GM18498 (cell line): Measurements from ENCODE around the gene WDR46.

Experiments
- ATAC-seq: cut with Tn5 transposase; IDR thresholded peaks from one replicate; pipeline ENCODE4 v1.9.1; 2021; ENCODE audit warnings: mild to moderate bottlenecking, moderate library complexity; ENCODE audit not compliant: unreplicated experiment

WDR46 gene

DNA sequence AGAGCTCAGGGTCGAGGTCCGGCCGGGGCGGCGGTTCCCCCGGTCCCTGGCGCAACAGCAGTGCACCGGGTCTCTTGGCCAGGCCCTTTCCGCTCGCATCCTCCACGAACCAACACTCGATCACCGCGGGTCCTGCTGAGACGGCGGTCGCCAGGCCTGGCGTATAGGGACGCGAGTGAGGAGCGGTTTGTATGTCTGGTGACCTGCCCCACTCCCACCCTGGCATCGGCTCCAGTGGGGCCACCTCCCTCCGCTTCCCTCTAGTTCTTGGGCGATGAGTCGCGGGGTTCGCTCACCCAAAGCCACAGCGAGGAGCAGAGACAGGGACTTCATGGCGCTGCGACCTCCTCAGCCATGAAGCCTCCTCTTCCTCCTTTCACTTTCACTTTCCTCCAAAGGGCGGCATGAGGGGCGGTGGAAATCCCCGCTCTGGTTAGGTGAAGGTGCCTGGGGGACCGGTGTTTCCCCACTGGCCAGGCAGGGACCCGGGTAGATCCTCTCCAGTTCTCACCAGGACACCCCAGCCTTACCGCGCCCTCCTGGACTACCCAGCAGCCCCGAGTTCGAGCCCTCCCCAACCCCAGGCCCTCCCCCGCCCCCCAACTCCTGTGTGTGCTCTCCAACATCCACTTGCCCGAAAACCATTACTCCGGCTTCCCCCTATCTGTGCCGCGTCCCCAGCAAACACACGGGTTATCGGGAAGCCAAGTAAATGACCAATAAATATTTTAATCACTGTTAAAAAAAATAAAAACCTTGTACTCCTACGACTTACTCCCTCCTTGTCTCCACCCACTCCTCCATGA, 24.9 kb upstream of the WDR46 start, which contains the start of gene TAPBP:
TSS of gene TAPBP (minus strand) at position 370 of the 806 bp plus-strand sequence. CDS start at position 333, 37 bp downstream.
- ATAC-seq: peak; percentile 32

DNA sequence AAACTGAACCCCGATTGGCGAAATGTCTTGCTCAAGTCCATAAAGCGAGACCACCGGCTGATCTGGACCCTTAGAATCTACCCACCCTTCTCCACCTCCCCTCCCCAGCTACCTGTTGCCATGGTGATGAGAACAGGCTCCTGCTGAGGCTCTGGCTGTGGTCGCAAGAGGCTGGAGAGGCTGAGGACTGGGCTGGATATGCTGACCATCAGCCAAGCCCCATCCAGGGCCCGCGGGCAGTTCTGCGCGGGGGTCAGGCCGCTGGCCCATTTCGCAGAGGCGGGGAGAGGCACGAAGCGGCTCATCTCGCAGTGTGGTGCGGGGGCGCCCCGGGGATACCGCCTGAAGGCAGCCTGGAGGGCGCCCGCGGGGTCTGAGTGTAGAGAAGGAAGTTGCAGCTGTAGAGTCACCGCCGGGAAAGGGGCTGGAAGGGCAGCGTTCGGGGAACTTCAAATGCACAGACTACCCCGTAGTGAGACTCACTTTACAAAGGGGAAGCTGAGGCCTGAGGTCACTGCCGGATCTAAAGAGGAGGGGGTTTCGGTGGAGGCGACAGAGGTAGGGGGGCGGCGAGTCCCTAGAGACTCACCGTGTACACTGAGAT, 24.2 kb upstream of the WDR46 start:
- peak; percentile 1 for ATAC-seq

DNA sequence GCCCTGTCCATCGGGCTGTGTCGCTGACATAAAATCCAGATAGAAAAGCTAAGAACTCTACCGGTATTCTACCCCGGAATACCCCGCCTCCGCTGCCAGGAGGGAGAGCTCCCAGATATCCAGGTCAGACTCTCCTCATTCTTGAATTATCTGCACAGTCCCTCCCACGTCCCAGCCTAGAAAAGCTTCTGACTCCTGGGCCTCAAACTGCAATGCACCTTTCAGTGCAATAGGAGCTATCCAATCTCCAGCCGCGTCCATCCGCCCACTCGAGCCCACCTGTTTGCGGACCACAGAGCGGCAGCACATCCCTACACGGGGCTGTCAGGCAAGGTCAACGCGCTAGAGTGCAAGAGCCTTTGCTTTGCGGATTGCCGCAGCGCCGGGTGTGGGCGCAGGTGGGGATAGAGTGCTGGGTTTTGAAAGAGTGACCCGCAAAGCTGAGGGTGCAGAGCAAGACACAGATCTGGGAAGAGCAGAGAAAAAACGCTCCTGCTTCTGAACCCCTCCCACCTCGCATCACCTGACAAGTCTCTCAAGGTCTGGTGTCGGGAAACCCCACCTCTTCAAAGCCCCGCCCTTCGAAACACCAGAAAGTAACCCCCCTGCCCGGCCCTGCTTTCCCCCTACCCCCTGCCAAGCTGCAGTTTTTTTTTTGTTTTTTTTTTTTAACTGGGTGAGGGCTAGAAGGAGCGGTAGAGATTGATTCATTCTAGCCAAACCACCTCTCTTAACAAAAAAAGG, 23.5 kb upstream of the WDR46 start:
- ATAC-seq: peak; percentile 23

DNA sequence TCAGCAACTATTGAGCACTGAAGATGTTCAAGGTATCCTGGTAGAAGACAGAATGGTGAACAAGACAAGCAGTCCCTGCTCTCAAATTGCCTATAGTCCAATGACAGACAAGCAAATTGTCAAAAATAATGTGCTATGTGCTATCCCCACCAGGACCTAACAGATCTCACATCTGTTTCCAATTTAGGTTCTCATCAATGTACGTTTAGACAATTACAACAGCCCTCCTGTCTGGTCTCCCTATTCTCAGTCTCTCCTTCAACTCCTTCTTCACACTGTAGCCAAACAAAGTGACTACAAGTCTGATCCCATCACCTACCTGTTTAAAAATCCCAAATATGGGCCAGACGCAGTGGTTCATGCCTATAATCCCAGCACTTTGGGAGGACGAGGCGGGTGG, 17.3 kb upstream of the WDR46 start:
- ATAC-seq: no peak

DNA sequence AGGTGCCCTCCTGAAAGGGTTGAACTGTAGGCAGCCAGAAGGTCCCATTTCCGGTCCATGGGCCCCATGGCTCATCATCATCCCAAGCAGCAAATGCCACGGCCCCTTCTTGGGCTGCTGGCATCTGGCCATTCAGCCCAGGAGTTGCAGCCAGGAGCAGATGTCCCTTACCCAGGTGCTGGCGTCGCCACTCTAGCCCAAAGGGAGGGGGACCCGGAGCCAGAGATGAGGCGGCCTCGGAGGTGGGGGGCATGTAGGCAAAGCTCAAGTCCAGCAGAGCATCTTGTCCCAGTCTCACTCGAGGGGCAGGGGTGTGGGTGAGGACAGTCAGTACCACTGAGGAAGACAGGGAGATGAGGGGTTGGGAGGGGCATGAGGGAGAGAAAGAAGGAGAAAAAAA, 16.0 kb upstream of the WDR46 start:
- no peak for ATAC-seq

DNA sequence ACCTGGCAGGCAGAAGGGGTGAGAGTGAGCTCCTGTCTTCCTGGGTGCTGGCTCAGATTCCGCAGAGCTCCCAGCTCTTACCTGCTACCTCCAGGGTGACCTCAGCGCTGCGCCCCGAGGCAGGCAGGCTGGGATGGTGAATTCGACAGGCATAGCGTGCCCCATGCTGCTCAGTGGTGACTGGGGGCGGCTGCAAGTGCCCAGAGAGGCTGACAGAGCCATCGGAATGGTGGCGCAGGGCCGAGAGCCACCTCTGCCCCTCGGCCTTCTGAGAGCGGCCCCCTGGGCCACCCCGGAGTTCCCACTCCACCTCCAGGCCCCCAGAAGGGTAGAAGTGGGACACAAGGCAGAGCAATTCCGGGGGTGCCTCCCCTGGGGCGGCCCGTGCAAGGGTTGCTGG, 15.2 kb upstream of the WDR46 start:
- no peak for ATAC-seq

DNA sequence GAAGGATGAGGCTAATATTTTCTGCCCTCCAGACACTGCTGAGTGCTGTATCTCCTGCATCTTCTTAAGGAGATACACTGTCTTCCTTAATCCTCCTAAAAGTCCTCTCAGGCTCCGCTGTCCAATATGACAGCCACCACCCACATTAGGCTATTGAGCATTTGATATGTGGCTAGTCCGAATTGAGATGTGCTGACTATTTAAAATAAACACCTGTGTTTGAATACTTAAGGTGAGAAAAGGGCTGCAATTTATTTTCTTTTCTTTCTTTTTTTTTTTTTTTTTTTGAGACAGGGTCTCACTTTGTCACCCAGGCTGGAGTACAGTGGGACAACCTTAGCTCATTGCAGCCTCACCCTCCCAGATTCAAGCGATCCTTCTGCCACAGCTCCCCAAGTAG, 12.8 kb upstream of the WDR46 start:
- no peak for ATAC-seq

DNA sequence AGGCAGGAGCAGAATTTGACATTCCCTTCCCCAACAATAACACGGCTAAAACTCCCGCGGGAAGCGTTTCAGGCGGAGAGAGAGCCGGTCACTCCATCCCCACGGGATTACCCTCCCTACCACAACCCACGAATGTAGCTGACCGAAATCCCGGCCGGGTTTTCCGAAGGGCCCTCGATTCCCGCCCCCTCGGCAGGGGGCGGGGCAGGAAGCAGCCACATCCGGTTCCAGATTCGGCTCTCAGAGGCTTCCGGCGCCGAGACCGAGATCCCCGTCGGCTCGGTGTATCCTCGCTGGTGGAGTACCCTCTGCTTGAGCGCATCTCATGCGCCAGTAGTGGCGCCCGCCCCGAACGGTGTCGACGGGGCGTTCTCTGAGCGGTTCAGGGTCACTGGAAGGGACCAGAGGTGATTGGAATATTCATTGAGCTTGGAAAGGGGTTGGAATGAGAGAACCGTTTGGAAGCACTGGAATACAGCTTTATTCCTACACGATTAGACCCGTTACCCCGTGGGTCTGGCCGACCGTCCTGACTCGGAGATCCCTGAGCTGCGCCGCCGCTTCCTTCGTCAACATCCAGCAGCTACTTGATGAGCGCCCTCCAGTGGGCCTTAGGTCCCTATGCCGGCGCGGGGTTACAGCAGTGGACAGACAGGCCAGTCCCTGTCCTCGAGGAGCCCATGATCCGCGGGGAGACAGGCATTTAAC, 10.4 kb upstream of the WDR46 start:
- peak; percentile 76 for ATAC-seq

DNA sequence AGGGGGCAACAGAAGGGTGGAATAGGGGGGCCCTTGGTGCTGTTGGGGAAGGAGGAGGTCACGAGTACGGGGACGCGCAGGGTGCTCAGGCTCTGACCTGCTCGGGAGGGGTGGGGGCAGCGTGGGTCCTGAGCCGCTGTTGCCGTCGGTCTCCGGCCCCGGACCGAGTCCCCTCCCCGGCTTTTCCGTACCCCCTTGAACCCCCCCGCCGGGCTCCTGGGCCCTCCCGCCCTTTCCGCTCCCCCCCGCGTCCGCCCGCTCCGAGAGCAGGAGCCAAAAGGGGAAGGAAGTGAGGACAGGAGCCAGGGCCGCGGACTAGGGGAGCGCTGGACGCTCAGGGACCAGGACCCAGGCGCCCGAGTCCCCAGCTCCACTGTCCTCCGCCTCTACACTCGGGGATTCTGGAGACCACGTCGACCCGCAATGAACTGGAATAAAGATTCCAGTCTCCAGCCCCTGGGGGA, 9.8 kb upstream of the WDR46 start, which contains the start of gene RGL2:
TSS of gene RGL2 (minus strand) at position 170 of the 464 bp plus-strand sequence. CDS start 332 bp downstream, outside the sequence.
- peak; percentile 22 for ATAC-seq

DNA sequence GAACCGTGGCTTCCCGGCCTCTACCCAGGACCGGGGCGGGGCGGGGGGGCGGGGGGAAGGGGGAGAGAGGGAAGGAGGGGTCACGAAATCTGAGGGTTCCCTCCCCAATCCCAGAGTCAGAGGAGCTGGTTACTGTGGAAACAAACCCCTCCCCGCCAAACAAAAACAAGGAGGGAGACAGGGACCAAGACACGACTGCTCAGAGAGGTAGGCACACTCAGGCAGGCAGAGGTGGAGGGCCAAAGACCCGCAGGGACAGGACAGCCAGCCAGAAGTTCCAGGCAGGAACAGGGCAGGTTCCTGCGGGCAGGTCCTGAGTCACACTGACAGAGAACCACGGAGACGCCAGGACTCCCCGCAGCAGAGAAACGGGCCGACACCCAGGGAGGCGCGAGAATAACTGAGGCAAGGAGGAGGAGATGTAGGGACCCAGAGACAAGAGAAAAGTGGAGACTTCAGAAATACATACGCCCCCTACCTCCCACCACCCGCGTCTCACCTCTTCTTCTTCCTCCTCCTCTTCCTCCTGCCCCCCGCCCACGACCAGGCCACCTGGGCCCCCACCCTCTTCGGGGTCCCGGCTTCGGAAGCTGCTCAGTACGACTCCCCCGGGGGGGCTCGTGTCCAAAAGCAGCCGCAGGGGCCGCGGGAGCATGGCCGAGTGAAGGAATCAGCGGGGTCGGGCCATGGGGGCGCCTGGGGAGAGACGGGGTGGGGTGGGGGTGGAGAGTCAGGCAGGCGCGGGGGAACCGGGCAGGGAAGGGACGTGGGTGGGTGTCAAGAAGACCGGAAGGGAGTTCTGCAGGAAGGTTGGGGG, 9.1 kb upstream of the WDR46 start:
- no peak for ATAC-seq

DNA sequence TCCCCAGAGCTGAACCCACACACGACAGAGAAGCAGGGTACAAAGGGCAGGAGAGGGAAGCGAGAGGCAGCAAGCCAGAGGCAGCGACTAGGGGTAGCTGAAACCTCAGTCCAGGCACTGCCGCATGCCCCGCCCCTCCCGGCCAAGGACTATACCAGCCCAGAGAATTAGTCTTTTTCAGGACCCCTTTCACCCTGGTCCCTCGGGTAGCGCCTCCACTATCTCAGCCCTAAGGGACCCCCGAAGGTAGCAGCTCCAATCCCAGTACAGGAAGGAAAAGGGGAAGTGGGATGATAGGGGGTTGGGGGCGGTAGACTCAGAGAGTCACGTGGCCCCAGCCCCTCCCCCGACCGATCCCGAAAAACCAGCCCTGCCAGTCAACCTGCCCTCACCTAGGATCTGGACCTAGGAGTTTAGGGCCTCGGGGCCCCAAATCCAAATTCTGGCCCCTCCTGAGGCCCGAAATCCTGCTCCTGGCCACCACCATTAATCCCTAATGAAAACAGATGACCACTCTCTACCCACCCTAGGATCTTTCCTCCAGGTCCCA, 8.4 kb upstream of the WDR46 start:
- no peak for ATAC-seq

DNA sequence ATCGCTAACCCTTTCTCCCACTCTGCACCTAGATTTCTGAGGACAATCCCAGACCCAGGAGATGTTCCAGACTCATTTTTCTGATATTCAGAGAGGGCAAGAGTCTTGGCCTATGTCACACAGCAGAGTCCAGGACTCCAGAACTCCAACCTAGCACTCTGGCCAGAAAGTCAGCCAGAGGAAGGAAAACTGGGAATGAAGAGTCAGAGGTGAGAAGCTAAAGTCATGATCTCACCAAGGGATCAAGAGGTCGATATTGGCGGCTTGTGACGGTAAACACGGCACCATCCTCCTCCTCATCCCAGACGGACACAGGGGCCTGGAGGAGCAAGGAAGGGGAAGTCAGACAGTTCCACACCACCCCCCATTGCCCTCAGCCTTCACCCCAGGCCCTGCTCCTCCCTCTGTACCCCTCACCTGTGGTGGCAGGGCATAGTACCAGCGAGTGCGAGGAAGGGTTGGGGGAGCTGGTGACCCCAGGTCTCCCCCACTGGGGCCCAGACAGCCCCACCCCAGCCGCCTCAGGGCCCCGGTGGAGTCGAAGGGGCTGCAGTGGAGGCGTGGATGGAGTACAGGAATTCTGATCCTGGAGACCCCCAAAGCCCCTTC, 7.9 kb upstream of the WDR46 start:
- no peak for ATAC-seq

DNA sequence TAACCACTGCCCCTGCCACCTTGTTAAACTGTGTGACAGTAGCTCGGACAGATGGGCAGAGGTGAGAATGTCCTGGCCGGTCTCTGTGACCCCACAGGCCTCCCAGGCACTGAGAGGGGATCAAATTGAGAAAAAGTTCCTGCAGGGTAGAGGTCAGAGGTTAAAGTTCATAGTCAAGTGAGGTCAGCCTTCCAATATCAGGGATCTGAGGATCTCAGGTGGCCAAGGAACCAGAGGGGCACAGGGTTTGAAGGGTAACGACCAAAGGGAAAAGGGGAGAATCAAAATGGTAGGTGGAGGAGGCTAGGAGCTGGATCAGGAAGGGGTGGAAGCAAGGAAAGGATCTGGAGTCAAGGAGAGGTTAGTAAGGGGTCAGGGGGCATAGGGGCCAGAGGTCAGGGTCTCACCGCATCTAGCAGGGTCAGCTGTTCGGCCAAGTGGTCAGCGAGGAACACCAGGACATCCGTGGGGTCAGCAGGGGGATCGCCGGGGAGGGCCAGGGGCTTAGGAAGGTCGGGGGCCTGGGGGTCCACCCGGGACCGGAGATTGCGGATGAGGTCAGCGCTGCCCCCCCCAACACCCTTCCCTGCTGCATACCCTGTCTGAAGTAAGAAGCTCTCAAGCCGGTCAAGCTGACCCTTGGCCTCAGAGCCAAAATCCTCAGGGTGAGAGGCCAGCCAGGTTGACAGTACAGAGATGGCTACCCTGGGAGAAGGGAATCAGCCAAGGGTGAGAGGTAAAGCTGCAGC, 6.8 kb upstream of the WDR46 start:
- ATAC-seq: no peak

DNA sequence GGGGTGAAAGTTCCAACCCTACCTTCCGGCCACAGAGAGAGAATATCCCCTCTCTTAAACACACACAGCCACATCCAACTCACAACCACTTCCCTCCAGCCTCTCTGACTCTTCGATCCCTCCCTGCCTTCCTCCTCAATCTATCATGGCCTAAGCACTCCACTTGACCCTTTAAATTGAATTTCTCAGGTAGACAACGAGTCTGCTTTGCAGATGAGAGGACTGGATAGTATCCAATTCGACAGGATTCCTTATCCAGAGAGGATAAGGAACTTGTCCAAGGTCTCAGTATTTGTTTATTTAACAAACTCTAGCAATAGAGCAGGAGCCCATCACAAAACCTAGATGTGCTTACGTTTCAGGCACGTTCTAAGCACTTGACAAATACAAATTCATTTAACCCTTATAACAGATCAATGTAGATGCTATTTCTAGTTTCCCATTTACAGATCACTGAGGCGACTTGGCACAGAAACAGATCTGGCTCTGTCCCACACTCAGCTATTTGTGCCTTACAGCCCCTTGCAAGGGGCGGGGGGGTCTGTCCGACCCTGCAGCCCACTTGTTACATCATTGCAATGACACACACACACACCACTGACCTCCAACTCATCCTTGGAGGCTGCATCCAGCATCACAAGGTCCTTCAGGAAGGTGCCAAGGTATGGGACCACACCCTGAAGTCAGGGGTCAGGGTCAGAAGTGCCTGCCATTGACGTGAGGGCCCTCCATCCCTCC, 5.2 kb upstream of the WDR46 start:
- ATAC-seq: no peak

DNA sequence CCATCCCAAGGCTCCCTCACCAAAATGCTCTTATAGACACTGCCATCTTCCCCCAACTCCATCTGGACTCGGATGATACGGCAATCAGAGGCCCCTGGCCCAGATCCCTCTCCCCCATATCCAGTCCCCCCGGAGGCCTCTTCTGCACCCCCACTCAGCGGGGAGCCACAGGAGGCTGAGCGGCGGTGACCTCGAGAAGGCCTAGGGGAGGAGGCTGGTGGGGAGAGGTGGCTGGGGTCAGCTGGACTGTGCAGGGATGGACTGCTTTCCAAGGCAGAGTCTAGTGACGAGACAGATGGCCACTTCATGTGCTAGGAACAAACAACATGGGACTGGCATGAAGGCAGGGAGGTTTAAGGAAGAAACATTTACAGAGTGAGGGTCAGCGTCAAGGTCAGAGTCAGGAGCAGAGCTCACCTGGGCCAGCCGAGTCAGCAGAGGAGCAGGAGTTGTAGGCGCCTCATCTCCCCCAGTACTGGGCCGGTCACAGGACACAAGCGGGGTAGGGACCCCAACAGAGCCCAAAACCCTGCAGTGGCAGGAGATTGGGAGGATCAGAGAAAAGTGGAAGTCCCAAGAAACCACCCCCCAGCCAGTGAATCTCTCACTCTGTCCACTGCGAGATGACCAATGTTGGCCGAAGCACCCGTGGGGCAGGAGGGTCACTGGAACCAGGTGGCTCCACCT, 4.1 kb upstream of the WDR46 start:
- ATAC-seq: no peak

DNA sequence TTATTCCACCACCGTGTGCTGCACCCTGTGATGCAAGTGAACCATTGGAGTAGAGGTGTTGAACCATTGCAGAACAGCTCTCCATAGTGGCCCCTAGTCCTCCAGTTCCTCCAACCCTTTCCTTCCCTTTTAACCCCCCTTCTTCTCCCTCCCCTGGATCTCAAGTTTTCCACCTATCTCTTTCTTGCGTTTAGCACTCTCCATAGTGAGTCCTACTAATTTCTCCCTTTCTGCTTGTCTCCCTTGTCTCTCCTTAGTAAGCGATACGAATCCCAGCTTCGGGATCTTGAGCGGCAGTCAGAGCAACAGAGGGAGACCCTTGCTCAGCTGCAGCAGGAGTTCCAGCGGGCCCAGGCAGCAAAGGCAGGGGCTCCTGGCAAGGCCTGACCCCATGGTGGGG, 1.4 kb upstream of the WDR46 start:
- no peak for ATAC-seq

DNA sequence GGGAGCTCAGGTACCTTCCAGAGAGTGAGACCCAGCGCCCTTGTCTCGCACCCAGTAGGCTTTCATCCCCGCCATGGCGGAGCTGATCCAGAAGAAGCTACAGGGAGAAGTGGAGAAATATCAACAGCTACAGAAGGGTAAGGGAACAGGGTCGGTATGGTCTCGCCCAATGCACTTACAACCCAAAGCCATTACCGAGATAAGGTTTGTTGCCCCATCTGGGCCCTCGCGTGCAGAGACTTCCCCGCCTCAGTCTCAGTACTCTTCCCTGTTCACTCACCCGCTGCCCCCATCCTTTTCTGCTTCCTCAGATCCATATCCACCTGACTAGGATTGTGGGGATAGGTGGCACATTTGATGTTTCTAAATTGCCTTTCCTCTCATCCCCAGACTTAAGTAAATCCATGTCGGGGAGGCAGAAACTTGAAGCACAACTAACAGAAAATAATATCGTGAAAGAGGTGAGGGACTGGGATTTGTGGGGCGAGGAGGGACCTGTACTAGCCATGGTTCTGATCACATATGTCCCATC, 811 bp upstream of the WDR46 start:
- ATAC-seq: no peak
